WTC11 (cell line): ENCODE measurements around the gene GPR101. TPM values are rescaled to one million over a fixed set of nuclear protein-coding genes. Genes with fewer than 3 reads are reported as not detected.

Experiments used
- ATAC-seq: fragments of 200-7000 bp; cut with Tn5 transposase; 2 replicates; pipeline ENCODE4 v1.10.0; 2021; ENCODE audit warnings: mild to moderate bottlenecking, moderate library complexity
- CTCF ChIA-PET: fragments of 300-600 bp; sonication (Branson Sonifier 250); formaldehyde crosslinking; loops from one replicate; lab custom pipeline; 2021; ENCODE audit warnings: antibody characterized with exemption; lab: Charles Lee
- POLR2A ChIA-PET: fragments of 350-600 bp; sonication (Branson Sonifier 250); formaldehyde crosslinking; loops from one replicate; lab custom pipeline; 2021; ENCODE audit warnings: antibody characterized with exemption; lab: Charles Lee
- DNase-seq: peaks from one replicate; pipeline ENCODE4 v3.0.0; 2021; ENCODE audit warnings: low spot score
- H3K27ac Mint-ChIP-seq: 2 replicates; pipeline ENCODE4 v1.8.0; 2021; ENCODE audit warnings: mixed read lengths
- H3K27me3 Mint-ChIP-seq: 2 replicates; pipeline ENCODE4 v1.8.0; 2021; ENCODE audit warnings: low read depth, mild to moderate bottlenecking, moderate library complexity, mixed read lengths
- H3K36me3 Mint-ChIP-seq: 2 replicates; pipeline ENCODE4 v1.8.0; 2021; ENCODE audit warnings: mixed read lengths
- H3K4me1 Mint-ChIP-seq: 2 replicates; pipeline ENCODE4 v1.8.0; 2022; ENCODE audit warnings: mixed read lengths
- H3K4me3 Mint-ChIP-seq: 2 replicates; pipeline ENCODE4 v1.8.0; 2021; ENCODE audit warnings: mild to moderate bottlenecking, moderate library complexity, mixed read lengths
- H3K9me3 Mint-ChIP-seq: 2 replicates; pipeline ENCODE4 v1.8.0; 2021; ENCODE audit warnings: mixed read lengths
- ATF2 ChIP-seq: sonication (generic); formaldehyde crosslinking; IDR thresholded peaks from 2 replicates; pipeline ENCODE4 v1.8.1; 2022; ENCODE audit warnings: low read depth, missing genetic modification reagents, borderline replicate concordance
- CBFB ChIP-seq: sonication (generic); formaldehyde crosslinking; IDR thresholded peaks from 2 replicates; pipeline ENCODE4 v1.8.1; 2022; ENCODE audit warnings: mild to moderate bottlenecking, low read depth, missing genetic modification reagents
- ESRRA ChIP-seq: sonication (generic); formaldehyde crosslinking; IDR thresholded peaks from 2 replicates; pipeline ENCODE4 v1.8.1; 2022; ENCODE audit warnings: mild to moderate bottlenecking, missing genetic modification reagents, borderline replicate concordance
- FOXJ3 ChIP-seq: sonication (generic); formaldehyde crosslinking; IDR thresholded peaks from 2 replicates; pipeline ENCODE4 v1.9.0; 2021; ENCODE audit warnings: missing genetic modification reagents, mild to moderate bottlenecking, borderline replicate concordance
- JAZF1 ChIP-seq: fragments of 250-450 bp; sonication (Bioruptor Pico); IDR thresholded peaks from 2 replicates; pipeline ENCODE4 v1.9.0; 2021; ENCODE audit warnings: moderate library complexity, mild to moderate bottlenecking, inconsistent platforms
- JUN ChIP-seq: sonication (generic); formaldehyde crosslinking; IDR thresholded peaks from 2 replicates; pipeline ENCODE4 v1.8.0; 2023; ENCODE audit warnings: mild to moderate bottlenecking, missing genetic modification reagents
- MYBL2 ChIP-seq: sonication (generic); formaldehyde crosslinking; IDR thresholded peaks from 2 replicates; pipeline ENCODE4 v1.8.1; 2023; ENCODE audit warnings: mild to moderate bottlenecking, moderate library complexity, missing genetic modification reagents
- NFYB ChIP-seq: sonication (generic); formaldehyde crosslinking; conservative IDR thresholded peaks from 2 replicates; pipeline ENCODE4 v1.8.0; 2022; ENCODE audit warnings: low read depth, missing genetic modification reagents
- OVOL2 ChIP-seq: fragments of 250-450 bp; sonication (Bioruptor Pico); IDR thresholded peaks from 2 replicates; pipeline ENCODE4 v1.9.0; 2021; ENCODE audit warnings: mild to moderate bottlenecking, borderline replicate concordance
- SOX15 ChIP-seq: fragments of 250-450 bp; sonication (Bioruptor Pico); IDR thresholded peaks from 2 replicates; pipeline ENCODE4 v1.9.0; 2021; ENCODE audit warnings: mild to moderate bottlenecking
- ZNF232 ChIP-seq: sonication (generic); formaldehyde crosslinking; IDR thresholded peaks from 2 replicates; pipeline ENCODE4 v1.8.0; 2022; ENCODE audit warnings: mild to moderate bottlenecking, missing genetic modification reagents
- ZNF396 ChIP-seq: fragments of 250-450 bp; sonication (Bioruptor Pico); IDR thresholded peaks from 2 replicates; pipeline ENCODE4 v1.8.0; 2021; ENCODE audit warnings: mild to moderate bottlenecking, moderate library complexity, borderline replicate concordance
- ZNF512 ChIP-seq: sonication (generic); formaldehyde crosslinking; IDR thresholded peaks from 2 replicates; pipeline ENCODE4 v1.8.1; 2022; ENCODE audit warnings: missing genetic modification reagents, borderline replicate concordance
- ZNF671 ChIP-seq: fragments of 250-450 bp; sonication (Bioruptor Pico); IDR thresholded peaks from 2 replicates; pipeline ENCODE4 v1.8.0; 2021; ENCODE audit warnings: mild to moderate bottlenecking
- total RNA-seq: library from RNA; stranded (reverse); gene quantifications from 3 replicates; pipeline ENCODE4 v1.2.3, GENCODE V29; 2021
- TF ChIP-seq, protein P1 (sequence below): sonication (generic); formaldehyde crosslinking; IDR thresholded peaks from 2 replicates; pipeline ENCODE4 v1.8.1; 2023; ENCODE audit warnings: mild to moderate bottlenecking, missing genetic modification reagents, borderline replicate concordance
- TF ChIP-seq, protein P2 (sequence below): sonication (generic); formaldehyde crosslinking; IDR thresholded peaks from 2 replicates; pipeline ENCODE4 v1.8.1; 2023; ENCODE audit warnings: mild to moderate bottlenecking, missing genetic modification reagents, moderate library complexity
- TF ChIP-seq, protein P3 (sequence below): fragments of 250-450 bp; sonication (Bioruptor Pico); IDR thresholded peaks from 2 replicates; pipeline ENCODE4 v1.8.0; 2021; ENCODE audit warnings: mild to moderate bottlenecking
- TF ChIP-seq, protein P4 (sequence below): sonication (generic); formaldehyde crosslinking; IDR thresholded peaks from 2 replicates; pipeline ENCODE4 v1.8.1; 2023; ENCODE audit warnings: mild to moderate bottlenecking, missing genetic modification reagents, moderate library complexity
- TF ChIP-seq, protein P5 (sequence below): sonication (generic); formaldehyde crosslinking; IDR thresholded peaks from 2 replicates; pipeline ENCODE4 v1.8.0; 2023; ENCODE audit warnings: missing genetic modification reagents, mild to moderate bottlenecking, borderline replicate concordance
- TF ChIP-seq, protein P6 (sequence below): sonication (generic); formaldehyde crosslinking; IDR thresholded peaks from 2 replicates; pipeline ENCODE4 v1.8.1; 2022; ENCODE audit warnings: mild to moderate bottlenecking, moderate library complexity, missing genetic modification reagents

The GPR101 gene
- total RNA-seq, 1 experiment from 2014 or later, result not detected

GRCh38 chrX:137044893-137045292 lies 11.1 kb upstream of the GPR101 start (continued):
- TF ChIP-seq, protein P1, sequence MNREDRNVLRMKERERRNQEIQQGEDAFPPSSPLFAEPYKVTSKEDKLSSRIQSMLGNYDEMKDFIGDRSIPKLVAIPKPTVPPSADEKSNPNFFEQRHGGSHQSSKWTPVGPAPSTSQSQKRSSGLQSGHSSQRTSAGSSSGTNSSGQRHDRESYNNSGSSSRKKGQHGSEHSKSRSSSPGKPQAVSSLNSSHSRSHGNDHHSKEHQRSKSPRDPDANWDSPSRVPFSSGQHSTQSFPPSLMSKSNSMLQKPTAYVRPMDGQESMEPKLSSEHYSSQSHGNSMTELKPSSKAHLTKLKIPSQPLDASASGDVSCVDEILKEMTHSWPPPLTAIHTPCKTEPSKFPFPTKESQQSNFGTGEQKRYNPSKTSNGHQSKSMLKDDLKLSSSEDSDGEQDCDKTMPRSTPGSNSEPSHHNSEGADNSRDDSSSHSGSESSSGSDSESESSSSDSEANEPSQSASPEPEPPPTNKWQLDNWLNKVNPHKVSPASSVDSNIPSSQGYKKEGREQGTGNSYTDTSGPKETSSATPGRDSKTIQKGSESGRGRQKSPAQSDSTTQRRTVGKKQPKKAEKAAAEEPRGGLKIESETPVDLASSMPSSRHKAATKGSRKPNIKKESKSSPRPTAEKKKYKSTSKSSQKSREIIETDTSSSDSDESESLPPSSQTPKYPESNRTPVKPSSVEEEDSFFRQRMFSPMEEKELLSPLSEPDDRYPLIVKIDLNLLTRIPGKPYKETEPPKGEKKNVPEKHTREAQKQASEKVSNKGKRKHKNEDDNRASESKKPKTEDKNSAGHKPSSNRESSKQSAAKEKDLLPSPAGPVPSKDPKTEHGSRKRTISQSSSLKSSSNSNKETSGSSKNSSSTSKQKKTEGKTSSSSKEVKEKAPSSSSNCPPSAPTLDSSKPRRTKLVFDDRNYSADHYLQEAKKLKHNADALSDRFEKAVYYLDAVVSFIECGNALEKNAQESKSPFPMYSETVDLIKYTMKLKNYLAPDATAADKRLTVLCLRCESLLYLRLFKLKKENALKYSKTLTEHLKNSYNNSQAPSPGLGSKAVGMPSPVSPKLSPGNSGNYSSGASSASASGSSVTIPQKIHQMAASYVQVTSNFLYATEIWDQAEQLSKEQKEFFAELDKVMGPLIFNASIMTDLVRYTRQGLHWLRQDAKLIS (CRISPR knock-in tag), result no peak
- no peak for TF ChIP-seq NFYB
- TF ChIP-seq, protein P2, sequence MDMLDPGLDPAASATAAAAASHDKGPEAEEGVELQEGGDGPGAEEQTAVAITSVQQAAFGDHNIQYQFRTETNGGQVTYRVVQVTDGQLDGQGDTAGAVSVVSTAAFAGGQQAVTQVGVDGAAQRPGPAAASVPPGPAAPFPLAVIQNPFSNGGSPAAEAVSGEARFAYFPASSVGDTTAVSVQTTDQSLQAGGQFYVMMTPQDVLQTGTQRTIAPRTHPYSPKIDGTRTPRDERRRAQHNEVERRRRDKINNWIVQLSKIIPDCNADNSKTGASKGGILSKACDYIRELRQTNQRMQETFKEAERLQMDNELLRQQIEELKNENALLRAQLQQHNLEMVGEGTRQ (CRISPR knock-in tag), result no peak
- no peak for TF ChIP-seq ZNF232 (CRISPR knock-in tag)
- TF ChIP-seq CBFB (CRISPR knock-in tag), result no peak
- no peak for TF ChIP-seq JUN
- TF ChIP-seq JAZF1 (CRISPR knock-in tag), result no peak
- TF ChIP-seq SOX15 (CRISPR knock-in tag), result no peak
- TF ChIP-seq, all 79 proteins: peak for 0

GRCh38 chrX:137043736-137044135 lies 9.9 kb upstream of the GPR101 start:
- no peaks in the 10 kb centered on the region for H3K4me1 Mint-ChIP-seq
- H3K36me3 Mint-ChIP-seq, result no peaks in the 10 kb centered on the region
- TF ChIP-seq, protein P3, sequence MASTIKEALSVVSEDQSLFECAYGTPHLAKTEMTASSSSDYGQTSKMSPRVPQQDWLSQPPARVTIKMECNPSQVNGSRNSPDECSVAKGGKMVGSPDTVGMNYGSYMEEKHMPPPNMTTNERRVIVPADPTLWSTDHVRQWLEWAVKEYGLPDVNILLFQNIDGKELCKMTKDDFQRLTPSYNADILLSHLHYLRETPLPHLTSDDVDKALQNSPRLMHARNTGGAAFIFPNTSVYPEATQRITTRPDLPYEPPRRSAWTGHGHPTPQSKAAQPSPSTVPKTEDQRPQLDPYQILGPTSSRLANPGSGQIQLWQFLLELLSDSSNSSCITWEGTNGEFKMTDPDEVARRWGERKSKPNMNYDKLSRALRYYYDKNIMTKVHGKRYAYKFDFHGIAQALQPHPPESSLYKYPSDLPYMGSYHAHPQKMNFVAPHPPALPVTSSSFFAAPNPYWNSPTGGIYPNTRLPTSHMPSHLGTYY, result no peak
- TF ChIP-seq MYBL2 (CRISPR knock-in tag) (no peak), ZNF512 (CRISPR knock-in tag) (no peak), ESRRA (CRISPR knock-in tag) (no peak), ATF2 (CRISPR knock-in tag) (no peak), OVOL2 (CRISPR knock-in tag) (no peak), FOXJ3 (CRISPR knock-in tag) (no peak), ZNF671 (CRISPR knock-in tag) (no peak), ZNF396 (CRISPR knock-in tag) (no peak)
- TF ChIP-seq, protein P4, sequence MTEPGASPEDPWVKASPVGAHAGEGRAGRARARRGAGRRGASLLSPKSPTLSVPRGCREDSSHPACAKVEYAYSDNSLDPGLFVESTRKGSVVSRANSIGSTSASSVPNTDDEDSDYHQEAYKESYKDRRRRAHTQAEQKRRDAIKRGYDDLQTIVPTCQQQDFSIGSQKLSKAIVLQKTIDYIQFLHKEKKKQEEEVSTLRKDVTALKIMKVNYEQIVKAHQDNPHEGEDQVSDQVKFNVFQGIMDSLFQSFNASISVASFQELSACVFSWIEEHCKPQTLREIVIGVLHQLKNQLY (CRISPR knock-in tag), result no peak
- TF ChIP-seq, protein P5, sequence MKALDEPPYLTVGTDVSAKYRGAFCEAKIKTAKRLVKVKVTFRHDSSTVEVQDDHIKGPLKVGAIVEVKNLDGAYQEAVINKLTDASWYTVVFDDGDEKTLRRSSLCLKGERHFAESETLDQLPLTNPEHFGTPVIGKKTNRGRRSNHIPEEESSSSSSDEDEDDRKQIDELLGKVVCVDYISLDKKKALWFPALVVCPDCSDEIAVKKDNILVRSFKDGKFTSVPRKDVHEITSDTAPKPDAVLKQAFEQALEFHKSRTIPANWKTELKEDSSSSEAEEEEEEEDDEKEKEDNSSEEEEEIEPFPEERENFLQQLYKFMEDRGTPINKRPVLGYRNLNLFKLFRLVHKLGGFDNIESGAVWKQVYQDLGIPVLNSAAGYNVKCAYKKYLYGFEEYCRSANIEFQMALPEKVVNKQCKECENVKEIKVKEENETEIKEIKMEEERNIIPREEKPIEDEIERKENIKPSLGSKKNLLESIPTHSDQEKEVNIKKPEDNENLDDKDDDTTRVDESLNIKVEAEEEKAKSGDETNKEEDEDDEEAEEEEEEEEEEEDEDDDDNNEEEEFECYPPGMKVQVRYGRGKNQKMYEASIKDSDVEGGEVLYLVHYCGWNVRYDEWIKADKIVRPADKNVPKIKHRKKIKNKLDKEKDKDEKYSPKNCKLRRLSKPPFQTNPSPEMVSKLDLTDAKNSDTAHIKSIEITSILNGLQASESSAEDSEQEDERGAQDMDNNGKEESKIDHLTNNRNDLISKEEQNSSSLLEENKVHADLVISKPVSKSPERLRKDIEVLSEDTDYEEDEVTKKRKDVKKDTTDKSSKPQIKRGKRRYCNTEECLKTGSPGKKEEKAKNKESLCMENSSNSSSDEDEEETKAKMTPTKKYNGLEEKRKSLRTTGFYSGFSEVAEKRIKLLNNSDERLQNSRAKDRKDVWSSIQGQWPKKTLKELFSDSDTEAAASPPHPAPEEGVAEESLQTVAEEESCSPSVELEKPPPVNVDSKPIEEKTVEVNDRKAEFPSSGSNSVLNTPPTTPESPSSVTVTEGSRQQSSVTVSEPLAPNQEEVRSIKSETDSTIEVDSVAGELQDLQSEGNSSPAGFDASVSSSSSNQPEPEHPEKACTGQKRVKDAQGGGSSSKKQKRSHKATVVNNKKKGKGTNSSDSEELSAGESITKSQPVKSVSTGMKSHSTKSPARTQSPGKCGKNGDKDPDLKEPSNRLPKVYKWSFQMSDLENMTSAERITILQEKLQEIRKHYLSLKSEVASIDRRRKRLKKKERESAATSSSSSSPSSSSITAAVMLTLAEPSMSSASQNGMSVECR, result no peak
- TF ChIP-seq, protein P6, sequence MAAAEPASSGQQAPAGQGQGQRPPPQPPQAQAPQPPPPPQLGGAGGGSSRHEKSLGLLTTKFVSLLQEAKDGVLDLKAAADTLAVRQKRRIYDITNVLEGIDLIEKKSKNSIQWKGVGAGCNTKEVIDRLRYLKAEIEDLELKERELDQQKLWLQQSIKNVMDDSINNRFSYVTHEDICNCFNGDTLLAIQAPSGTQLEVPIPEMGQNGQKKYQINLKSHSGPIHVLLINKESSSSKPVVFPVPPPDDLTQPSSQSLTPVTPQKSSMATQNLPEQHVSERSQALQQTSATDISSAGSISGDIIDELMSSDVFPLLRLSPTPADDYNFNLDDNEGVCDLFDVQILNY (CRISPR knock-in tag), result no peak
- TF ChIP-seq, all 79 proteins: peak for 0
- Mint-ChIP-seq H3K4me3 (no peak overlapping the region), H3K9me3 (no peaks in the 10 kb centered on the region), H3K27ac (no peak overlapping the region), H3K27me3 (peaks cover 6% of the 10 kb centered on the region)
- DNase-seq, result no peak
- no peak for ATAC-seq
- POLR2A ChIA-PET, result no interaction called here
- CTCF ChIA-PET, result no interaction called here
